Ovary (tissue), 9 donors: Measurements from ENCODE around the gene GOLGA3. TPM values are rescaled to one million over a fixed set of nuclear protein-coding genes. Genes with fewer than 3 reads are reported as not detected.

Experiments used
- DNase-seq, 5 donors: peaks; one replicate each; pipeline ENCODE4 v3.0.0-alpha.2; 2019 to 2020
- H3K27ac ChIP-seq, 2 donors: fragments of 200-600 bp; one replicate each; pipeline versions ENCODE4 v1.5.1 to v1.8.0; 2019 to 2022
- H3K27me3 ChIP-seq: fragments of 200-600 bp; one replicate; pipeline ENCODE4 v1.8.0; 2022
- H3K36me3 ChIP-seq: fragments of 200-600 bp; sonication (generic); one replicate; pipeline ENCODE4 v1.5.1; 2019
- H3K4me1 ChIP-seq: one replicate; pipeline ENCODE4 v1.8.1; 2013; ENCODE audit warnings: mild to moderate bottlenecking, moderate library complexity; ENCODE audit not compliant: insufficient read depth
- H3K4me3 ChIP-seq: fragments of 200-600 bp; sonication (generic); one replicate; pipeline ENCODE4 v1.5.1; 2017
- H3K9me3 ChIP-seq, 2 donors: fragments of 200-600 bp in 1 of 2; sonication (generic) in 1 of 2; one replicate each; pipeline versions ENCODE4 v1.5.1 to v1.8.1; 2013 to 2019; ENCODE audit warnings: mild to moderate bottlenecking in 1 of 2, moderate library complexity in 1 of 2
- EP300 ChIP-seq: sonication (generic); formaldehyde crosslinking; IDR thresholded peaks from one replicate; pipeline ENCODE4 v1.6.1; 2017; ENCODE audit warnings: antibody characterized with exemption
- POLR2A ChIP-seq: fragments of 450-650 bp; IDR thresholded peaks from one replicate; pipeline ENCODE4 v1.6.1; 2017; ENCODE audit warnings: antibody characterized with exemption, mild to moderate bottlenecking, moderate library complexity
- WGBS, 3 donors: extraction: QIAGEN DNeasy Blood & Tissue Kit in 1 of 3; methylation state at CpG; one replicate each; pipeline versions ENCODE4 v1.1.5 to v1.1.7; 2013 to 2017; 5-methylcytosine and 5-hydroxymethylcytosine counted together
- intact Hi-C, 4 donors: fragments of 100-400 bp; cut with DNase I; formaldehyde crosslinking; loops; one replicate each; pipeline versions ENCODE4 v1.11.0 to v1.15.1; 2022 to 2023
- polyA plus RNA-seq, 2 donors: library from polyadenylated mRNA; stranded (reverse); fragments of 200-250 nt in 1 of 2; fragments of 350-450 nt in 1 of 2; fragmentation: Illumina TruSeq in 1 of 2; extraction: RNeasy Lipid Tissue Mini Kit (QIAGEN cat#74804) in 1 of 2; gene quantifications; one replicate each; pipeline ENCODE4 v1.2.3, GENCODE V29; 2013 to 2014
- total RNA-seq, 7 donors: library from RNA; depleted of rRNA in 2 of 7; stranded (reverse); fragments of >200 nt in 2 of 7; fragmentation: NEBNext Ultra II Directional in 3 of 7; extraction: Animal tissue kit (Norgen Biotek cat#: 25700) in 3 of 7; gene quantifications; one replicate each; pipeline versions ENCODE4 v1.1.0 to v1.2.4, GENCODE V29; 2016 to 2023
- TF ChIP-seq, protein P1 (sequence below), 3 donors: fragments of 450-650 bp in 2 of 3; fragments of 200-600 bp in 1 of 3; IDR thresholded peaks; one replicate each; pipeline versions ENCODE4 v1.5.1 to v1.8.0; 2016 to 2022; ENCODE audit warnings: antibody characterized with exemption in 3 of 3, mild to moderate bottlenecking in 1 of 3
- donor health status: DM: no; HTN: no; CAD: no; lungs with moderate emphysema.
- donor health status: DM: no; HTN: no; CAD: no.
- donor health status: Bipolar disorder and iron deficiency.
- donor health status: DM: yes; HTN: yes; CAD: no.
- donor health status: DM: no; HTN: no; CAD: no.
- donor health status: DM: yes; HTN: yes; CAD: no.

GOLGA3 gene
- total and polyA plus RNA-seq, 9 donors, result 14.4 to 76.0 (median 50.9) TPM

GRCh38 chr12:132728502-132728901 is 100.2 kb downstream of the GOLGA3 start:
- TF ChIP-seq EP300, result no peak
- TF ChIP-seq, protein P1, sequence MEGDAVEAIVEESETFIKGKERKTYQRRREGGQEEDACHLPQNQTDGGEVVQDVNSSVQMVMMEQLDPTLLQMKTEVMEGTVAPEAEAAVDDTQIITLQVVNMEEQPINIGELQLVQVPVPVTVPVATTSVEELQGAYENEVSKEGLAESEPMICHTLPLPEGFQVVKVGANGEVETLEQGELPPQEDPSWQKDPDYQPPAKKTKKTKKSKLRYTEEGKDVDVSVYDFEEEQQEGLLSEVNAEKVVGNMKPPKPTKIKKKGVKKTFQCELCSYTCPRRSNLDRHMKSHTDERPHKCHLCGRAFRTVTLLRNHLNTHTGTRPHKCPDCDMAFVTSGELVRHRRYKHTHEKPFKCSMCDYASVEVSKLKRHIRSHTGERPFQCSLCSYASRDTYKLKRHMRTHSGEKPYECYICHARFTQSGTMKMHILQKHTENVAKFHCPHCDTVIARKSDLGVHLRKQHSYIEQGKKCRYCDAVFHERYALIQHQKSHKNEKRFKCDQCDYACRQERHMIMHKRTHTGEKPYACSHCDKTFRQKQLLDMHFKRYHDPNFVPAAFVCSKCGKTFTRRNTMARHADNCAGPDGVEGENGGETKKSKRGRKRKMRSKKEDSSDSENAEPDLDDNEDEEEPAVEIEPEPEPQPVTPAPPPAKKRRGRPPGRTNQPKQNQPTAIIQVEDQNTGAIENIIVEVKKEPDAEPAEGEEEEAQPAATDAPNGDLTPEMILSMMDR (IDR thresholded peaks at IDR 0.05), result no peak
- no peak for TF ChIP-seq POLR2A
- intact Hi-C loops, result no loop called here
- H3K27me3 ChIP-seq, result no peaks in the 10 kb centered on the region
- peaks cover 2% of the 10 kb centered on the region for H3K4me1 ChIP-seq
- no peaks in the 10 kb centered on the region for H3K9me3 ChIP-seq
- no peaks in the 10 kb centered on the region for H3K36me3 ChIP-seq
- no peak overlapping the region for H3K4me3 ChIP-seq
- no peak overlapping the region for H3K27ac ChIP-seq
- DNase-seq, result no peak
- WGBS, 3 donors, result 89 to 92% (median 89%) methylated on average over 7 of the region's 7 CpGs

DNA sequence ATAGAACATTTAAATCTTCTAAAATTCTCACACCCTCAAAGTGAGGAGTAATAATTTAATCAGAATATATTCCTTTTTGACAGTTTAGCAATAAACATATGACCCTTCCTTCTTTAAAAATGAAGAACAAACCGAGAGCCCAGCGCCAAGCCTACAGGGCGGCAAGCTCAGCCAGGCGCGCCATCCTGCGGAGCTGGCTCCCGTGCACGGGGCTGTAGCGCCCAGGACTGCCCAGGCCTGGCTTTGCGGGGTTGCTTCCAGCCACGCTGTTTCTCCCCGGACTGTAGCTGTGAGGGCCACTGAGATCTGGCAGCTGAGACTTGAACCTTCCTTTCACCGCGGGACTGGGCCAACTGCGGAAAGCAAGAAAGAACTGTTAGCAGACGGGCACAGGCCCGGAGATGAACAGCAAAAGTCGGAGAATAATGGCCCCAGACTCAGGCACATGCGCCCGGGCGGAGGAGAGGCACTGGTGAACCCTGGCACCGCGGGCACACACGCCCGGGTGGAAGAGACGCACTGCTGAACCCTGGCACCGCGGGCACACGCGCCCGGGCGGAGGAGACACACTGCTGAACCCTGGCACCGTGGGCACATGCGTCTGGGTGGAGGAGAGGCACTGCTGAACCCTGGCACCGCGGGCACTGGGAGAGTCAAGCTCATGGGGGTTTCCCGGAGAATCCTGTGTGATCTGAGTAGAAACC is 101.4 kb downstream of the GOLGA3 start:
- WGBS, 3 donors, result 91 to 94% (median 92%) methylated on average over 37 of the region's 37 CpGs
- Histone ChIP-seq H3K27ac (no peak overlapping the region), H3K36me3 (no peaks in the 10 kb centered on the region), H3K4me3 (no peak overlapping the region), H3K9me3 (no peaks in the 10 kb centered on the region), H3K4me1 (peaks cover 2% of the 10 kb centered on the region), H3K27me3 (no peaks in the 10 kb centered on the region)
- TF ChIP-seq EP300 (no peak), POLR2A (no peak)
- TF ChIP-seq, protein P1 (IDR thresholded peaks at IDR 0.05), result no peak
- intact Hi-C loops, result no loop called here
- no peak for DNase-seq

DNA sequence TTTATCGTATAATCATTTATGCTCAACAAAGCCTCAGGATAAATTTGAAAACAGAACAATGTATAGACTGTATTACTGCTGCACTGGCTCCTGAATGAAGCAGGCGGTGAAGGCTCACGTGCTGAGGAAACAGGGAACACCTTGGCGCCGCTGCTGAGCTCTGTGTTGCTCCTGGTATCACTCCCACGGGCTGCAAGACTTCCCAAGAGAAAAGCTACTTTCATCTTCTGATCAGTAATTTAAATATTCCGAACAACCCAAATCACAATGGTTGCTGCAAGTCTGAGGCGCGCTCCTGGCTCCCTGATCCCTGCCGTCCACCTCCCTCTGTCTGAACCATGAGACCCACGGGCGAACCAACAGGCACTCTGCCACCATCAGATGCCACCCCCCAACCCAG is 102.3 kb downstream of the GOLGA3 start:
- DNase-seq, result no peak
- 92% methylated on average over 12 of the region's 12 CpGs for WGBS, 3 donors
- no peaks in the 10 kb centered on the region for H3K36me3 ChIP-seq

GRCh38 chr12:132724506-132725241 is 104.0 kb downstream of the GOLGA3 start:
- intact Hi-C loops, result no loop called here
- Histone ChIP-seq H3K9me3 (no peaks in the 10 kb centered on the region), H3K4me3 (no peak overlapping the region), H3K27me3 (no peaks in the 10 kb centered on the region), H3K4me1 (no peaks in the 10 kb centered on the region), H3K27ac (no peak overlapping the region), H3K36me3 (no peaks in the 10 kb centered on the region)
- WGBS, 3 donors, result 73 to 87% (median 86%) methylated on average over 30 of the region's 30 CpGs
- TF ChIP-seq EP300, result no peak
- TF ChIP-seq, protein P1 (IDR thresholded peaks at IDR 0.05), result no peak
- TF ChIP-seq POLR2A, result no peak
- no peak for DNase-seq

More for the DNA sequence above, 102.3 kb downstream of the GOLGA3 start:
- H3K9me3 ChIP-seq, result no peaks in the 10 kb centered on the region
- H3K4me1 ChIP-seq, result peaks cover 2% of the 10 kb centered on the region
- no peak for TF ChIP-seq POLR2A
- TF ChIP-seq EP300, result no peak
- TF ChIP-seq, protein P1 (IDR thresholded peaks at IDR 0.05), result no peak
- H3K27me3 ChIP-seq, result no peaks in the 10 kb centered on the region
- H3K27ac ChIP-seq, result no peak overlapping the region
- no peak overlapping the region for H3K4me3 ChIP-seq
- intact Hi-C loops, result no loop called here
